SK-MEL-5 (cell line): ENCODE data around the gene VPS35L. TPM values are rescaled to one million over a fixed set of nuclear protein-coding genes. Genes with fewer than 3 reads are reported as not detected.

Experiments
- DNase-seq: peaks from one replicate; pipeline ENCODE4 v3.0.0-alpha.2; 2016; ENCODE audit warnings: low read depth, low spot score
- in situ Hi-C: cut with HindIII; loops from 2 replicates; pipeline ENCODE4 v1.10.0; 2016; ENCODE audit warnings: low sequenced_read_pairs, high pct_unique_total_duplicates, low pct_unique_long_range_greater_than_20kb
- total RNA-seq: library from RNA; depleted of rRNA; stranded (reverse); fragments of >200 nt; shearing (Covaris generic); gene quantifications from 2 replicates; pipeline ENCODE4 v1.2.3, GENCODE V29; 2014

Gene VPS35L
- total RNA-seq, 1 experiment from 2014 or later: 27.8 TPM

- DNase-seq: no peak
- in situ Hi-C loops: no loop called here
Measured at GRCh38 chr16:19574615-19575014, 19.1 kb downstream of the VPS35L start.

DNA sequence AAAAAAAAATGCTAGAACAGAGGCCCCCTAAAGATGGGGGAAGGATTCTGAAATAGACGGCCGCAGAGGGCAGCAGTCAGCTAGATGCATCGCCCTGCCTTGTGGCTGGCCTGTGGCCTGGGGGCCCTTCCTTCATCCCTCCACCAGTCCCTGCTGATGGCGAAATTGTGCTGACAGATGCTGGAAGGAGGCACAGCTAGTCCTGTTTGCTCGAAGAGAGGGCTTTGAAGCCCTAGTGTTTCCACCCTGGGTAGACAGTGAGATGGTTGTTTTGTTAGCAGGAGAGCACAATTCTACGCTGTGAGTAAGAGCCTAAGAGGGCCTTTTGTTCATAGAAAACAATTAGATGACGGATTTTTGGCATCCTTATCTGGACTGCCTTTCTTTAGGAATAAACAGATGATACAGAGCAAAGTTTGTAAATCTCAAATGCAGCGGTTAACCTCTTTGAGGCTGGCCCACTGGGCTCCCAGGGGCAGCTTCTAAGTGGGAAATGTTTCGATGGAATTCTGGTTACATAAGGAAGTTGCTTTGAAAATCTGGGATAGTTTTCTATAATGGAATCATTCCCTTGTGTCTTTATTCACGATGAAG lies 23.0 kb downstream of the VPS35L start:
- in situ Hi-C loops: no loop called here
- DNase-seq: peak; percentile 79

- in situ Hi-C loops: no loop called here
- no peak for DNase-seq
Measured at GRCh38 chr16:19582050-19582831, 26.7 kb downstream of the VPS35L start.

DNA sequence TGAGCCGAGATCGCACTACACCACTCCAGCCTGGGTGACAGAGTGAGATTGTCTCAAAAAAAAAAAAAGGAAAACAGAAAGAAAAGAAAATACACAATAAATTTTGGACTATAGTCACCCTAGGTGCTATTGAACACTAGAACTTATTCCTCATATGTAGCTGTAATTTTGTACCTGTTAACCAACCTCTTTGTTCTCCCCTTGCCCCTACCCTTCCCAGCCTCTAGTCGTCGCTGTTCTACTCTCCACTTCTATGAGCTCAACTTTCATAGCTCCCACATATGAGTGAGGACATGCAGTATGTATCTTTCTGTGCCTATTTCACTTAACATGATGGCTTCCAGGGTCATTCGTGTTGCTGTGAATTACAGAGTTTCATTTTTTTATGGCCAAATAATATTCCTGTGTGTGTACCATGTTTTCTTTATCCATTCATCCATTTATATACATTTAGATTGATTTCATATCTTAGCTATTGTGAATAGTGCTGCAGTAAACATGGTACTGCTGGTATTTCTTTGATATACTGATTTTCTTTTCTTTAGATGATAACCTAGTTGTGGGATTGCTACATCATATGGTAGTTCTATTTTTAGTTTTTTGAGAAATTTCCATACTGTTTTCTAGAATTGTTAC lies 28.3 kb downstream of the VPS35L start:
- in situ Hi-C loops: no loop called here
- DNase-seq: peak; percentile 69

DNA sequence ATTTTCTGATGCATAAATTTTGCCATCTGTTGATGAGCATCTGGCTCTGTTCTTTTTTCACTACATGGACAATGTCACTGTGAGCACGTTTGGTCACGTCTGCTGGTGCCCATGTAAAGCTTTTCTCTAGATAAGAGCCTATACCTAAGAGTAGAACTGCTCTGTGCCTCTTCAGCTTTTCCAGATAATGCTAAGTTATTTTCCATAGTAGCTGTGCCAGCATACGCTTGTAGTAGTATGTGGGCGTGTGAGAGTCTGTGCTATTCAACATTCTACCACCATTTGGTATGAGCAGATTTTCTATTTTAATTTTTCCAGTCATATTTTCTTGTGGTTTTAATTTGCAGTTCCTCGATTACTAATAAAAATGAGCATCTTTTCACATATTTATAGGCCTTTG lies 33.2 kb downstream of the VPS35L start:
- in situ Hi-C loops: no loop called here

DNA sequence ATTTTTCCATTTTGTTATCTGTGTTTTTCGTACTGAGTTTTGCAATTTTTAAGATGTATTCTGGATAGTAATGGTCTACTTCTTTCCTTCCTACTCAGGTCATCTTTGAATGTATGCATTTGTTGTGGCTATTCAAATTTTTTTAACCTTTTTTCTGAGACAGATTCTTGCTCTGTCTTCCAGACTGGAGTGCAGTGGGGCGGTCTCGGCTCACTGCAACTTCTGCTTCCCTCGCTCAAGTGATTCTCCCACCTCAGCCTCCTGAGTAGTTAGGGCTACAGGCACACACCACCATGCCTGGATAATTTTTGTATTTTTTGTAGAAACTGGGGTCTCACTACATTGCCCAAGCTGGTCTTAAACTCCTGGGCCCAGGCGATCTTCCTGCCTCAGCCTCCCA lies 33.6 kb downstream of the VPS35L start:
- in situ Hi-C loops: no loop called here
- no peak for DNase-seq

More for the DNA sequence above, 33.2 kb downstream of the VPS35L start:
- DNase-seq: no peak

DNA sequence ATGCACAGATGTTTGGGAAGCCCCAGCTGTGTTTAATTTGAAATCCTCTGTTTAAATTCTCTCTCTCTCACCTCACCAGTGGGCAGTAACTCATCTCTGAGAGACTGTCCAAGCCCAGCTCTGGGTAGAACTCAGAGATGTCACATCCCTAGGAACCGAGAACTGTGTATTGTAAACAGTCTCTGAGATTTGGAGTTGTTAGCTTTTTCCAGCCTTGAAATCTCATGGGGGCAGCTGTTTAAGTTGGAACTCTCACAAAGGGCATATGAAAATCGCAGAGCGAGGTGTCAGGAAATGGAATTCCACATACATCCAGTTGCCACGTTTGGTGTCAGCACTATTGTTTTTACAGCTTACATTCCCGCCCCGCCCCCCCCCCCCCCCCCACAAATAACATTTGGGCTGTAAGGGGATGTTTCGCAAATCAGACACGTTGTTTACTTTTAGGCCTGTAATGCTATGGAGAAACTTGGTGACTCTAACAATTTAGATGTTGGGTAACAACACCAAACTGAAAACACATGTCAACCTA lies 34.3 kb downstream of the VPS35L start:
- in situ Hi-C loops: no loop called here
- no peak for DNase-seq

DNA sequence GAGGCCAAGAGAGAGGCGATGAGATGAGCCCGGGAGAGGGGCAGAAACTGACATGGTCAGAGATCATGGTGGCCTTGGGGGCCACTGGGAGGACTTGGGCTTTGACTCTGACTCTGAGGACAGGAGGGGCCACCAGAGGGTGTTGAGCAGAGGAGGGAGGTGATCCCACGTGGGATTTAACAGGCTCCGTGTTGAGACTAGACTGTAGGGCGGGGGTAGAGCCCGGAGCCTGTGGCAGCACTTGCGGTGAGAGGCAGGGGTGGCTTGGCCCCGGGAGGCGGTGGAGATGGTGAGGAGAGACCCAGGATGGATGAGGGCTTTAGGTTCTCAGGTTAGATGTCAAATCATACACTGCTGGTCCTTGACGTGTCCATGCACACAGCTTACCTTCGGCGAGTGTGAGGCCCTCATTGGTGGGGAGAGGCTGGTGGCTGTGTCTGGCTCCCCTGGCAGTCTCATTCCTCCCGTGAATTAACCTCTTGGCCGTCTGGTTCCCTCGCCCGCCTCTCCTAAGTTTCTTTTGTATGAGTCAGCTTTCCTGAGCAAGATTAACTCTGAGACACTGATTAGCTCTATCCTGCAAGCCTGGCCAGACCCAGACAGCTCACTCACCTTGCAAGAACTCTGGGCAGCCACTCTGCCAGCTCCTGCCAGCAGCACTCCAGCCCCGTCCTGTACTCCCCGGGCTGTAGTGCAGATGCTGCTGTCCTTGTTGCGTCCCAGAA lies 39.7 kb downstream of the VPS35L start:
- in situ Hi-C loops: no loop called here
- no peak for DNase-seq

DNA sequence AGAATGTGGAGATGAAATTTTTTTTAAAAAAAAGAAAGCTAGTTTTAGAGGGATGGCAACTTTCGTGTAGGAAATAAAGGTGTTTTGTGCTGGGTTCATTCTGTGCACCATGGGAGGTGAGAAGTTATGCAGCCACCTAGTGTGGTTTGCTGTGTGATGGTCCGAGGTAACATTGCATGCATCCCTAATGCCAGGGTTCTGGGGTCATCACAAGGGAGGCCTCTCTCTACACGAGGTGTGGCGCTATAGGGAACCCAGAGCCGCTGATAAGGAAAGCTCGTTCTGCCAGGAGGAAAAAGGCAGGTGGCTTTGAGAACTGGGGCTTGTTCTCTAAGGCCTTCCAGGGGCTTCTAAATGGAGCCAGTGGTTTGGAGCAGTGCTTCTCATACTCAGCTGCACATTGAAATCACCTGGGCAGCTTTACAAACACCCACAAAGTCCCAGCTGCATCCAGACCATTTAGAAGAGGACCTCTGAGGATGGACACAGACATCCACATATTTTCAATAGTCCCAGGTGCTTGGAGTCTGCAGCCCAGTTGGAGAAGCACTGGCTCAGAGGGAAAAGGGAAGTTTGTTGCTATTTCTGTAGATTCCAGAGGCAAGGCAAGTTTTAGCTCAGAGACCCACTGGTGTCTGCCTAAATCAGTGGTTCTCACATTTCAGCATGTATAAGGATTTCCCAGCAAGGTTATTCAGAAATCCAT lies 43.5 kb downstream of the VPS35L start:
- in situ Hi-C loops: no loop called here
- no peak for DNase-seq

- in situ Hi-C loops: no loop called here
- DNase-seq: no peak
Measured at GRCh38 chr16:19599968-19600716, 44.6 kb downstream of the VPS35L start.

GRCh38 chr16:19601083-19601976 lies 45.8 kb downstream of the VPS35L start:
- peak; percentile 49 for DNase-seq
- in situ Hi-C loops: no loop called here

DNA sequence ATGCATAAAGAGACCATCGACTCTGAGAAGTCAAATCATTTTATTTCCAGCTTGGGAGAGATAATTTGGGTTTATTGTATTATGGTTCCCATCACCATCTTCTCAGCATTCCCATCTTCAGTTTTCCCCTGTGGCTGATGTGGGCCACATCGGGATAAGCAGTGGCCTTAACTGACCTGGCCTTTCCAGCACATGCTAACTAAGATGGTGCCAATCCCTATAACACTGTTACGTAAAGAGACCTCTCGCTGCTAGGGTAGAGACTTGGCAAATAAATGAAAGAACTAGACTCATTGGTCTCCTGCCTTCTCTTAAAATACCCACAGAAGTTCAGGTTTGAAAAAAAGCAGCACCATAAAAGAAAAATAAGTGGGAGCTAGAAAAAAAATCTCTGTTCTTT lies 49.4 kb downstream of the VPS35L start:
- in situ Hi-C loops: no loop called here
- no peak for DNase-seq

GRCh38 chr16:19605701-19606100 lies 50.2 kb downstream of the VPS35L start:
- in situ Hi-C loops: no loop called here
- no peak for DNase-seq

GRCh38 chr16:19607616-19608280 lies 52.2 kb downstream of the VPS35L start:
- in situ Hi-C loops: no loop called here

DNA sequence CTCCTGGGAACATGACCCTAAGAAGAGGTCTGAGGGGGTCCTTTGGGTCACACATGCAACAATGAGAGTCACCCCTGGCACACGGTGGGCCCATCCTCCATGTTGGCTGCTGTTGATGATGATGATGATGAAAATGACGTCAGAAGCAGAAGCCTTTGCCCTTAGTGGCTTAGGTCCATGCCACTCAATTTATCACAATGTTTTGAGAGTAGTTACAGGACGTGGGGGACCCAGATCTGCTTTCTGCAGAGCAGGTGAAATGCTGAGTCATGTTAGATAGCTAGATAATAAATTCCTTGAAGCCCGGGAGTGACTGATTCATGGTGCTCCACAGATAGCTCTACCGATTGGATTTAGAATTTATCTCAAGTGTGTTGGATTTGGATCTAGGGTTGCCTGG lies 53.9 kb downstream of the VPS35L start:
- no peak for DNase-seq
- in situ Hi-C loops: no loop called here

More at GRCh38 chr16:19607616-19608280, 52.2 kb downstream of the VPS35L start:
- DNase-seq: no peak
